GM23338 (cell line): ENCODE results near the gene ZNF782. TPM values are rescaled to one million over a fixed set of nuclear protein-coding genes. Genes with fewer than 3 reads are reported as not detected.

Source experiments
- ATAC-seq: fragments of 200-7000 bp; cut with Tn5 transposase; 3 replicates; pipeline ENCODE4 v1.9.1; 2020
- DNase-seq: peaks from one replicate; pipeline ENCODE4 v3.0.0-alpha.2; 2015; ENCODE audit warnings: low spot score
- H2AFZ ChIP-seq: fragments of 200-600 bp; sonication (generic); 2 replicates; pipeline ENCODE4 v1.8.0; 2016; ENCODE audit warnings: antibody characterized with exemption, mild to moderate bottlenecking, moderate library complexity
- H3F3A ChIP-seq: fragments of 200-600 bp; sonication (generic); replicated peaks from 2 replicates; pipeline ENCODE4 v1.8.0; 2017; ENCODE audit warnings: antibody characterized with exemption, mixed run types, low read depth
- H3K27ac ChIP-seq: fragments of 200-600 bp; sonication (generic); 2 replicates; pipeline ENCODE4 v1.6.1; 2016; ENCODE audit warnings: low read depth
- H3K27me3 ChIP-seq: fragments of 200-600 bp; sonication (generic); 2 replicates; pipeline ENCODE4 v1.8.0; 2016; ENCODE audit warnings: mild to moderate bottlenecking, mixed run types, moderate library complexity; ENCODE audit not compliant: insufficient read depth
- H3K36me3 ChIP-seq: fragments of 200-600 bp; sonication (generic); 2 replicates; pipeline ENCODE4 v1.8.0; 2016; ENCODE audit warnings: mild to moderate bottlenecking; ENCODE audit not compliant: insufficient read depth
- H3K4me1 ChIP-seq: fragments of 200-600 bp; sonication (generic); 2 replicates; pipeline ENCODE4 v1.8.0; 2016; ENCODE audit warnings: mild to moderate bottlenecking, moderate library complexity; ENCODE audit not compliant: insufficient read depth
- H3K4me2 ChIP-seq: fragments of 200-600 bp; sonication (generic); 2 replicates; pipeline ENCODE4 v1.7.1; 2017; ENCODE audit warnings: mixed run types
- H3K4me3 ChIP-seq: fragments of 200-600 bp; sonication (generic); 2 replicates; pipeline ENCODE4 v1.6.1; 2016; ENCODE audit warnings: mixed run types
- H3K79me2 ChIP-seq: fragments of 200-600 bp; sonication (generic); replicated peaks from 2 replicates; pipeline ENCODE4 v1.8.0; 2017; ENCODE audit warnings: mild to moderate bottlenecking; ENCODE audit not compliant: insufficient read depth
- H3K9me2 ChIP-seq: fragments of 200-600 bp; sonication (generic); 2 replicates; pipeline ENCODE4 v1.8.0; 2017; ENCODE audit not compliant: insufficient read depth
- H4K20me1 ChIP-seq: fragments of 200-600 bp; sonication (generic); replicated peaks from 2 replicates; pipeline ENCODE4 v1.8.0; 2017; ENCODE audit warnings: mild to moderate bottlenecking; ENCODE audit not compliant: insufficient read depth
- H3K27ac Mint-ChIP-seq: 2 replicates; pipeline ENCODE4 v1.8.0; 2020; ENCODE audit warnings: inconsistent platforms, mild to moderate bottlenecking, moderate library complexity, mixed read lengths
- H3K27me3 Mint-ChIP-seq: 3 replicates; pipeline ENCODE4 v1.8.0; 2022; ENCODE audit warnings: low read depth, mild to moderate bottlenecking, moderate library complexity, mixed read lengths, inconsistent platforms; ENCODE audit not compliant: insufficient read depth, poor library complexity
- H3K36me3 Mint-ChIP-seq: 3 replicates; pipeline ENCODE4 v1.8.0; 2021; ENCODE audit warnings: low read depth, mild to moderate bottlenecking, inconsistent platforms, moderate library complexity, mixed read lengths
- H3K4me1 Mint-ChIP-seq: 3 replicates; pipeline ENCODE4 v1.8.0; 2020; ENCODE audit warnings: mild to moderate bottlenecking, inconsistent platforms, mixed read lengths
- H3K4me3 Mint-ChIP-seq: 3 replicates; pipeline ENCODE4 v1.8.0; 2021; ENCODE audit warnings: moderate library complexity, mild to moderate bottlenecking, inconsistent platforms, mixed read lengths
- H3K9me3 Mint-ChIP-seq: 3 replicates; pipeline ENCODE4 v1.8.0; 2020; ENCODE audit warnings: moderate library complexity, mild to moderate bottlenecking, inconsistent platforms, mixed read lengths
- EZH2 ChIP-seq: fragments of 200-600 bp; sonication (generic); IDR thresholded peaks from one replicate; pipeline ENCODE4 v1.8.0; 2017; ENCODE audit warnings: antibody characterized with exemption, mild to moderate bottlenecking, low read depth; ENCODE audit not compliant: unreplicated experiment
- EZH2phosphoT487 ChIP-seq: fragments of 200-600 bp; sonication (generic); IDR thresholded peaks from one replicate; pipeline ENCODE4 v1.8.1; 2018; ENCODE audit warnings: antibody characterized with exemption; ENCODE audit not compliant: unreplicated experiment
- JUNB ChIP-seq: IDR thresholded peaks from one replicate; pipeline ENCODE4 v1.6.1; 2016; ENCODE audit warnings: antibody characterized with exemption; ENCODE audit not compliant: unreplicated experiment
- NANOG ChIP-seq: IDR thresholded peaks from 2 replicates; pipeline ENCODE4 v1.6.1; 2016; ENCODE audit warnings: antibody characterized with exemption, borderline replicate concordance
- POLR2AphosphoS5 ChIP-seq: IDR thresholded peaks from 2 replicates; pipeline ENCODE4 v1.6.1; 2016; ENCODE audit warnings: antibody characterized with exemption, low read depth
- ZNF114 ChIP-seq: fragments of 250-450 bp; sonication (Bioruptor Pico); IDR thresholded peaks from 2 replicates; pipeline ENCODE4 v1.5.0; 2020; ENCODE audit warnings: mild to moderate bottlenecking, moderate library complexity
- ZNF331 ChIP-seq: fragments of 250-450 bp; sonication (Bioruptor Pico); IDR thresholded peaks from 2 replicates; pipeline ENCODE4 v1.5.0; 2020; ENCODE audit warnings: low read depth, mild to moderate bottlenecking, moderate library complexity
- polyA plus RNA-seq: library from polyadenylated mRNA; unstranded; fragments of >200 nt; fragmentation: Nextera tagmentation; extraction: Ambion mirVana; gene quantifications from 2 replicates; pipeline ENCODE4 v1.2.1, GENCODE V29; 2016
- total RNA-seq: library from RNA; depleted of rRNA; stranded (reverse); fragments of >200 nt; shearing (Covaris generic); gene quantifications from 2 replicates; pipeline ENCODE4 v1.2.3, GENCODE V29; 2014
- TF ChIP-seq, protein P1 (sequence below): IDR thresholded peaks from 2 replicates; pipeline ENCODE4 v1.6.1; 2016; ENCODE audit warnings: antibody characterized with exemption
- TF ChIP-seq, protein P2 (sequence below): IDR thresholded peaks from one replicate; pipeline ENCODE4 v1.6.1; 2018; ENCODE audit warnings: antibody characterized with exemption; ENCODE audit not compliant: unreplicated experiment
- TF ChIP-seq, protein P3 (sequence below): fragments of 250-450 bp; sonication (Bioruptor Pico); IDR thresholded peaks from 2 replicates; pipeline ENCODE4 v1.5.0; 2020; ENCODE audit warnings: mild to moderate bottlenecking, moderate library complexity

The ZNF782 gene
- total and polyA plus RNA-seq, 2 experiments from 2014 or later, result 2.1 to 5.0 TPM

- TF ChIP-seq, protein P1, sequence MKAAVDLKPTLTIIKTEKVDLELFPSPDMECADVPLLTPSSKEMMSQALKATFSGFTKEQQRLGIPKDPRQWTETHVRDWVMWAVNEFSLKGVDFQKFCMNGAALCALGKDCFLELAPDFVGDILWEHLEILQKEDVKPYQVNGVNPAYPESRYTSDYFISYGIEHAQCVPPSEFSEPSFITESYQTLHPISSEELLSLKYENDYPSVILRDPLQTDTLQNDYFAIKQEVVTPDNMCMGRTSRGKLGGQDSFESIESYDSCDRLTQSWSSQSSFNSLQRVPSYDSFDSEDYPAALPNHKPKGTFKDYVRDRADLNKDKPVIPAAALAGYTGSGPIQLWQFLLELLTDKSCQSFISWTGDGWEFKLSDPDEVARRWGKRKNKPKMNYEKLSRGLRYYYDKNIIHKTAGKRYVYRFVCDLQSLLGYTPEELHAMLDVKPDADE, result no peak
- TF ChIP-seq ZNF331, result no peak
- TF ChIP-seq JUNB, result no peak
- TF ChIP-seq, protein P2, sequence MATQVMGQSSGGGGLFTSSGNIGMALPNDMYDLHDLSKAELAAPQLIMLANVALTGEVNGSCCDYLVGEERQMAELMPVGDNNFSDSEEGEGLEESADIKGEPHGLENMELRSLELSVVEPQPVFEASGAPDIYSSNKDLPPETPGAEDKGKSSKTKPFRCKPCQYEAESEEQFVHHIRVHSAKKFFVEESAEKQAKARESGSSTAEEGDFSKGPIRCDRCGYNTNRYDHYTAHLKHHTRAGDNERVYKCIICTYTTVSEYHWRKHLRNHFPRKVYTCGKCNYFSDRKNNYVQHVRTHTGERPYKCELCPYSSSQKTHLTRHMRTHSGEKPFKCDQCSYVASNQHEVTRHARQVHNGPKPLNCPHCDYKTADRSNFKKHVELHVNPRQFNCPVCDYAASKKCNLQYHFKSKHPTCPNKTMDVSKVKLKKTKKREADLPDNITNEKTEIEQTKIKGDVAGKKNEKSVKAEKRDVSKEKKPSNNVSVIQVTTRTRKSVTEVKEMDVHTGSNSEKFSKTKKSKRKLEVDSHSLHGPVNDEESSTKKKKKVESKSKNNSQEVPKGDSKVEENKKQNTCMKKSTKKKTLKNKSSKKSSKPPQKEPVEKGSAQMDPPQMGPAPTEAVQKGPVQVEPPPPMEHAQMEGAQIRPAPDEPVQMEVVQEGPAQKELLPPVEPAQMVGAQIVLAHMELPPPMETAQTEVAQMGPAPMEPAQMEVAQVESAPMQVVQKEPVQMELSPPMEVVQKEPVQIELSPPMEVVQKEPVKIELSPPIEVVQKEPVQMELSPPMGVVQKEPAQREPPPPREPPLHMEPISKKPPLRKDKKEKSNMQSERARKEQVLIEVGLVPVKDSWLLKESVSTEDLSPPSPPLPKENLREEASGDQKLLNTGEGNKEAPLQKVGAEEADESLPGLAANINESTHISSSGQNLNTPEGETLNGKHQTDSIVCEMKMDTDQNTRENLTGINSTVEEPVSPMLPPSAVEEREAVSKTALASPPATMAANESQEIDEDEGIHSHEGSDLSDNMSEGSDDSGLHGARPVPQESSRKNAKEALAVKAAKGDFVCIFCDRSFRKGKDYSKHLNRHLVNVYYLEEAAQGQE, result no peak
- TF ChIP-seq POLR2AphosphoS5, result no peak
- TF ChIP-seq NANOG, result no peak
- TF ChIP-seq, protein P3, sequence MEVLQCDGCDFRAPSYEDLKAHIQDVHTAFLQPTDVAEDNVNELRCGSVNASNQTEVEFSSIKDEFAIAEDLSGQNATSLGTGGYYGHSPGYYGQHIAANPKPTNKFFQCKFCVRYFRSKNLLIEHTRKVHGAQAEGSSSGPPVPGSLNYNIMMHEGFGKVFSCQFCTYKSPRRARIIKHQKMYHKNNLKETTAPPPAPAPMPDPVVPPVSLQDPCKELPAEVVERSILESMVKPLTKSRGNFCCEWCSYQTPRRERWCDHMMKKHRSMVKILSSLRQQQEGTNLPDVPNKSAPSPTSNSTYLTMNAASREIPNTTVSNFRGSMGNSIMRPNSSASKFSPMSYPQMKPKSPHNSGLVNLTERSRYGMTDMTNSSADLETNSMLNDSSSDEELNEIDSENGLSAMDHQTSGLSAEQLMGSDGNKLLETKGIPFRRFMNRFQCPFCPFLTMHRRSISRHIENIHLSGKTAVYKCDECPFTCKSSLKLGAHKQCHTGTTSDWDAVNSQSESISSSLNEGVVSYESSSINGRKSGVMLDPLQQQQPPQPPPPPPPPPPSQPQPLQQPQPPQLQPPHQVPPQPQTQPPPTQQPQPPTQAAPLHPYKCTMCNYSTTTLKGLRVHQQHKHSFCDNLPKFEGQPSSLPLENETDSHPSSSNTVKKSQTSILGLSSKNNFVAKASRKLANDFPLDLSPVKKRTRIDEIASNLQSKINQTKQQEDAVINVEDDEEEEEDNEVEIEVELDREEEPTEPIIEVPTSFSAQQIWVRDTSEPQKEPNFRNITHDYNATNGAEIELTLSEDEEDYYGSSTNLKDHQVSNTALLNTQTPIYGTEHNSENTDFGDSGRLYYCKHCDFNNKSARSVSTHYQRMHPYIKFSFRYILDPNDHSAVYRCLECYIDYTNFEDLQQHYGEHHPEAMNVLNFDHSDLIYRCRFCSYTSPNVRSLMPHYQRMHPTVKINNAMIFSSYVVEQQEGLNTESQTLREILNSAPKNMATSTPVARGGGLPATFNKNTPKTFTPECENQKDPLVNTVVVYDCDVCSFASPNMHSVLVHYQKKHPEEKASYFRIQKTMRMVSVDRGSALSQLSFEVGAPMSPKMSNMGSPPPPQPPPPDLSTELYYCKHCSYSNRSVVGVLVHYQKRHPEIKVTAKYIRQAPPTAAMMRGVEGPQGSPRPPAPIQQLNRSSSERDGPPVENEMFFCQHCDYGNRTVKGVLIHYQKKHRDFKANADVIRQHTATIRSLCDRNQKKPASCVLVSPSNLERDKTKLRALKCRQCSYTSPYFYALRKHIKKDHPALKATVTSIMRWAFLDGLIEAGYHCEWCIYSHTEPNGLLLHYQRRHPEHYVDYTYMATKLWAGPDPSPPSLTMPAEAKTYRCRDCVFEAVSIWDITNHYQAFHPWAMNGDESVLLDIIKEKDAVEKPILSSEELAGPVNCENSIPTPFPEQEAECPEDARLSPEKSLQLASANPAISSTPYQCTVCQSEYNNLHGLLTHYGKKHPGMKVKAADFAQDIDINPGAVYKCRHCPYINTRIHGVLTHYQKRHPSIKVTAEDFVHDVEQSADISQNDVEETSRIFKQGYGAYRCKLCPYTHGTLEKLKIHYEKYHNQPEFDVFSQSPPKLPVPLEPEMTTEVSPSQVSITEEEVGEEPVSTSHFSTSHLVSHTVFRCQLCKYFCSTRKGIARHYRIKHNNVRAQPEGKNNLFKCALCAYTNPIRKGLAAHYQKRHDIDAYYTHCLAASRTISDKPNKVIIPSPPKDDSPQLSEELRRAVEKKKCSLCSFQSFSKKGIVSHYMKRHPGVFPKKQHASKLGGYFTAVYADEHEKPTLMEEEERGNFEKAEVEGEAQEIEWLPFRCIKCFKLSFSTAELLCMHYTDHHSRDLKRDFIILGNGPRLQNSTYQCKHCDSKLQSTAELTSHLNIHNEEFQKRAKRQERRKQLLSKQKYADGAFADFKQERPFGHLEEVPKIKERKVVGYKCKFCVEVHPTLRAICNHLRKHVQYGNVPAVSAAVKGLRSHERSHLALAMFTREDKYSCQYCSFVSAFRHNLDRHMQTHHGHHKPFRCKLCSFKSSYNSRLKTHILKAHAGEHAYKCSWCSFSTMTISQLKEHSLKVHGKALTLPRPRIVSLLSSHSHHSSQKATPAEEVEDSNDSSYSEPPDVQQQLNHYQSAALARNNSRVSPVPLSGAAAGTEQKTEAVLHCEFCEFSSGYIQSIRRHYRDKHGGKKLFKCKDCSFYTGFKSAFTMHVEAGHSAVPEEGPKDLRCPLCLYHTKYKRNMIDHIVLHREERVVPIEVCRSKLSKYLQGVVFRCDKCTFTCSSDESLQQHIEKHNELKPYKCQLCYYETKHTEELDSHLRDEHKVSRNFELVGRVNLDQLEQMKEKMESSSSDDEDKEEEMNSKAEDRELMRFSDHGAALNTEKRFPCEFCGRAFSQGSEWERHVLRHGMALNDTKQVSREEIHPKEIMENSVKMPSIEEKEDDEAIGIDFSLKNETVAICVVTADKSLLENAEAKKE (CRISPR knock-in tag), result no peak
- TF ChIP-seq EZH2phosphoT487, result no peak
- no peak for TF ChIP-seq ZNF114 (CRISPR knock-in tag)
- TF ChIP-seq EZH2, result no peak
- Histone ChIP-seq H4K20me1 (no peaks in the 10 kb centered on the region), H3K27ac (no peak overlapping the region), H3K4me2 (peak overlapping the region; percentile 37; the same call in 1 of the 2 replicates), H3K9me2 (no peaks in the 10 kb centered on the region; the same call in 1 of the 2 replicates), H3K36me3 (no peaks in the 10 kb centered on the region), H3K4me1 (peaks cover 13% of the 10 kb centered on the region), H3K79me2 (peaks cover 4% of the 10 kb centered on the region), H3K27me3 (no peaks in the 10 kb centered on the region), H3K4me3 (no peak overlapping the region), H2AFZ (no peak overlapping the region), H3F3A (no peaks in the 10 kb centered on the region)
- no peaks in the 10 kb centered on the region; the same call in 2 of the 3 replicates for H3K36me3 Mint-ChIP-seq
- H3K4me3 Mint-ChIP-seq, result no peak overlapping the region
- H3K9me3 Mint-ChIP-seq, result peaks cover 9% of the 10 kb centered on the region; the same call in 2 of the 3 replicates
- H3K27ac Mint-ChIP-seq, result no peak overlapping the region
- ATAC-seq (no peak), DNase-seq (no peak)
- H3K27me3 Mint-ChIP-seq, result peaks cover 2% of the 10 kb centered on the region
- H3K4me1 Mint-ChIP-seq, result peaks cover 13% of the 10 kb centered on the region
Measured at GRCh38 chr9:96782235-96782634, 72.1 kb downstream of the ZNF782 start.
